Adrenal gland (tissue), 5 donors: ENCODE measurements around the gene GRM5.

Source experiments
- POLR2A ChIP-seq, 2 donors: fragments of 450-650 bp; IDR thresholded peaks; one replicate each; pipeline ENCODE4 v1.6.1; 2017; ENCODE audit warnings: antibody characterized with exemption in 2 of 2, mild to moderate bottlenecking in 2 of 2, moderate library complexity in 1 of 2
- TF ChIP-seq, protein P1 (sequence below), 6 experiments: fragments of 450-650 bp in 4 of 6; fragments of 200-600 bp in 2 of 6; sonication (generic) in 1 of 6; IDR thresholded peaks; 1 replicate in 5 of 6; 2 replicates in 1 of 6; pipeline versions ENCODE4 v1.5.1 to v1.8.0; 2016 to 2021; ENCODE audit warnings: antibody characterized with exemption in 6 of 6, mild to moderate bottlenecking in 2 of 6, moderate library complexity in 1 of 6
- donor health status: DM: no; HTN: no; CAD: no.

GRCh38 chr11:88697139-88697538, 368.6 kb downstream of the GRM5 start:
- TF ChIP-seq, protein P1, sequence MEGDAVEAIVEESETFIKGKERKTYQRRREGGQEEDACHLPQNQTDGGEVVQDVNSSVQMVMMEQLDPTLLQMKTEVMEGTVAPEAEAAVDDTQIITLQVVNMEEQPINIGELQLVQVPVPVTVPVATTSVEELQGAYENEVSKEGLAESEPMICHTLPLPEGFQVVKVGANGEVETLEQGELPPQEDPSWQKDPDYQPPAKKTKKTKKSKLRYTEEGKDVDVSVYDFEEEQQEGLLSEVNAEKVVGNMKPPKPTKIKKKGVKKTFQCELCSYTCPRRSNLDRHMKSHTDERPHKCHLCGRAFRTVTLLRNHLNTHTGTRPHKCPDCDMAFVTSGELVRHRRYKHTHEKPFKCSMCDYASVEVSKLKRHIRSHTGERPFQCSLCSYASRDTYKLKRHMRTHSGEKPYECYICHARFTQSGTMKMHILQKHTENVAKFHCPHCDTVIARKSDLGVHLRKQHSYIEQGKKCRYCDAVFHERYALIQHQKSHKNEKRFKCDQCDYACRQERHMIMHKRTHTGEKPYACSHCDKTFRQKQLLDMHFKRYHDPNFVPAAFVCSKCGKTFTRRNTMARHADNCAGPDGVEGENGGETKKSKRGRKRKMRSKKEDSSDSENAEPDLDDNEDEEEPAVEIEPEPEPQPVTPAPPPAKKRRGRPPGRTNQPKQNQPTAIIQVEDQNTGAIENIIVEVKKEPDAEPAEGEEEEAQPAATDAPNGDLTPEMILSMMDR (IDR thresholded peaks at IDR 0.05) = no peak
- no peak for TF ChIP-seq POLR2A (IDR thresholded peaks at IDR 0.05)
